ENCODE data around the gene GPX5.

GRCh38 chr6:28567506-28567905 lies 41.8 kb downstream of the GPX5 start:
- TF ChIP-seq CTCF (conservative IDR thresholded peaks at IDR 0.05; ENCODE audit: low read length) (no peak), EZH2phosphoT487 (IDR thresholded peaks at IDR 0.05; ENCODE audit: borderline replicate concordance) (no peak)
